IPS-11a (cell line): ENCODE measurements around the gene HHATL.

Experiments
- H3K4me3 ChIP-seq: one replicate; pipeline ENCODE4 v1.5.1; 2013; ENCODE audit warnings: low read depth, low read length, control low read depth

The HHATL gene

DNA sequence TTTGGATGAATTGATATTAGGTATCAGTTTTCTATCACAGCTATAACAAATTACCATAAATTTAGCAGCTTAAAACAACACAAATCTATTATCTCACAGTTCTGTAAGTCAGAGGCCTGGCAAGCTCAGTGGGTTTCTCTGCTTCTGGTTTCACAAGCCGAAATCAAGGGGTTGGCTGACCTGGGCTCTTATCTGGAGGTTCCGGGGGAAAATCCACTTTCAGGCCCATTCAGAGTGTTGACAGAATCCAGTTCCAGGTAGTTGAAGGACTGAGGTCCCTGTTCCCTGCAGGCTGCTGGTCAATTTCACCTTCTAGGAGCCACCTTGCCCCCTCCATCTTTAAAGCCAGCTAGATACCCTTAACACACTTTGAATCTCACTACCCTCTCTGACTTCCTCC lies 11.1 kb upstream of the HHATL start:
- H3K4me3 ChIP-seq = no peak overlapping the region

DNA sequence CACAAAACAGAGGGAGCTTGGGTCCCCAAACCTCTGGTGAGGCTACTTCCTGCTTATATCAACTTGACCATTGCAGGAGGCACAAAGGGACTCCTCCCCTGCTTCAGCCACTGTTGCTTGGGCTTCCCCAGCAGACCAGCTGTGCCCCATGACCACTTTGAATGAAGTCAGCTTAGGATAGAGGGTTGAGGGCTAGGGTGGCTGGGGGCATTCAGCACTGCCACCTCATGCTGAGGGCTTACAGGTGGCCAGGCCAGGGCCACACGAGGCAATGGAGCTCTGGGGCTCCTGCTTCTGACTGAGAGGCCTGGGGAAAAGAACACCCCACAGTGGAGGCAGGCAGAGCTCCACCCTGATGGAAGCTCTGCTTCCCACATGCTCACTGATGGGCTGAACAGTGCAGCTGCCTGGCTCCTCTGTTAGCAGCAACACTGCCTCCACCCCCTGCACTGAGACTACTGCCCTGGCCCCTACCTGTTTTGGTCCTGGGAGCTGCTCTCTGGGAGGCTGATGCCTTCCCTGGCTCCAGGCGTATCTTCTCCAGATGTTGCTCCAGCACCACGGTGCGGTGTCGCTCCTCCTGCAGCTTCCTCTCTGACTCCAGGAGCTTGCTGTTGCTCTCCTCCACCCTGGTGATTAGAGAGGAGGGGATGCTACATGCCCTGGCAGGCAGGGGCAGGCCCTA lies 10.2 kb upstream of the HHATL start:
- H3K4me3 ChIP-seq = no peak overlapping the region

DNA sequence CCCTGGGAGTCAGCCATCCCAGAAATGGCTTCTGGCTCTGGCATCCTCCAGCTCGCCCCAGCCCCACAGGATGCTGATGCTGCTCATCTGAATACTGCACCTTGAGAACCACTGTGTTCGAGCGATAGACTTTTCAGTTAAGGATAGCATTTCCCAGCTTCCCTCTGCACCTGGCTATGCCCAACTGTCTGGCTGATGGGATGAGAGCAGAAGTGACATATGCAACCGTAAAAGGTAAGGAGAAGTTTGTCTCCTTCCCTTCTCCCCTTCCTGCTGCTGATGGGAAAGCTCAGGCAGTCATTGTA lies 9.7 kb upstream of the HHATL start:
- H3K4me3 ChIP-seq = no peak overlapping the region

DNA sequence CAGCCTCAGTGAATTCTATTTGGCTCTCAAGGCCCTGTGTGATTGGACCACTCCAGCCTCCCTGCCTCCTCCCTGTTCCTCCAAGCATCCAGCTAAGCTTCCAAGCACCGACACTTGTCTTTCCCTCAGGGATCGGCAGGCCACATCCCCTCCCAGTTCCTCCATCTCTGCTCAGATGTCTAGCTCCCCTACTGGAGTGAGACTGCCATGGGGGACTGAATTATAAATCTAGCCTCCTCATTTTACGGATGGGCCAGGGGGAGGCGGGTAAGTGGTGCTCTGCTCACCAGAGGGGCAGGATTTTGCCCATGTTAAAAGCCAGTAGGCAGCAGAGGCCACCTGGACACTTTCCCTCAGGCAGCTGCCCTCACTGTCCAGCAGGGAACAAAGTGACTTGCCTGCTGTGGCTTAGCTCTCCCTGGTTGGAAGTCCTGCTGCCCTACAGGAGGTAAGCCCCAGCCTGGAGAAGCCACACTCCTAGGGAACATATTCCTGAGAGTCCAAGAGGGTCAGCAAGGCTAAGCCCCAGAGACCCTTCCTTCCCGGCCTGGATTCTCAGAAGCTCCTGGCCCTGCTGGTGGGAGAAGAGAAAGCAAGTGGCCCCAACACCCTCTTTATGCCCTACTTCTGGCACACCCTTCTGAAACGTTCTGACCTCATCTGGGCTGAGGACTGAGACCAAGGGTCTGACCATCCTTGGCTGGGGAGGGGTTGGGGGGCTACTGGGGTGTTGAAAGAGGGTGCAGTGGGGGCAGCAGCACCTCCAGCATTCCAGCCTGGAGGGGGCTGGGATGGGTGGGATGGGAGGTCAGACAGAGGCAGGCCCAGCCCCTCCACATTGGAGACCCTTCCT lies 9.1 kb upstream of the HHATL start:
- no peak overlapping the region for H3K4me3 ChIP-seq

DNA sequence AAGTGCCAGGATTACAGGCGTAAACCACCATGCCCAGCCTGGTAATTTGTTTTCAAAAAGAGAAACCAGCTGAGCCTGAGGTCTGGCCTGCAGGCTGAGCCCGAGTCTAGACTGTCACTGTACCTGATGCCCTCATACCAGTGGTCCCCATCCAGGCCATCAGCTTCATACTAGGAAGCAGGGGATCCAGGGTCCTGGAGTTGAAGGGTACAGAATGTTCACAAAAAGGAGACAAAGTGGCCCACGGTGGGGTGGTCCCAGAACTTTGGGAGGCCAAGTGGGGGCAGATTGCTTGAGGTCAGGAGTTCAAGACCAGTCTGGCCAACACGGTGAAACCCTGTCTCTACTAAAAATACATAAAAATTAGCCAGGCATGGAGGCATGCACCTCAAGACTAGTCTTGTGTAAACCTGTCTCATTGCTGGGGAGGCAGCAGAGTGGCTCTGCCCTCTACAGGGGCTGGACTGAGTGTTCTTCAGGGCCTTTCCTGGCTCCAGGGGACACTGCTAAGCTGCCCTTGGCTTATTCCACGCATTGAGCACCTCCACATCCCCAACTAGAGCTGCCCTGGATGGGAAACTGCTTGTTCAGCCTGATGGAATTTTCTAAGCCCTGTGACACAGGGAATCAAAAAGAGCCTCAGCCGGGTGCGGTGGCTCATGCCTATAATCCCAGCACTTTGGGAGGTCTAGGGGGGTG lies 7.9 kb upstream of the HHATL start:
- H3K4me3 ChIP-seq = no peak overlapping the region

DNA sequence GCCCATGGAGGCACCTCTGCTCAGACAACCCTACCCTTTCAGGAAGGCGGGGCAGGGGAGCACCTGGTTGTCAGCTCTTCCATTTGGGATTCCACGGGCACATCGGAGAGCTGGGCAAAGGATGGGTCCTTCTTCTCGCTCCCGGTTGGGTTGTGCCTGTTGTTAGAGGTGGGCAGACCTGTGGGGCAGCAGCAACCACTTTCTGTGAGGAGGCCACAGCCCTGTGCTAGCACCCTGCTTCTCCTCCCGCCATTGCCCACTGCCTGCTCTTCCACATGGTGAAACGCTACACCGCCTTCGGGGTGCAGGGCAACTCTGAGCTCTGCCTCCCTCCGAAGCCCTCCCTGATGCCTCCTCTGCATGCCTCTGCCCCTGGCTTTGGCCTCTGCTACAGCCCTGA lies 7.0 kb upstream of the HHATL start:
- H3K4me3 ChIP-seq = no peak overlapping the region

DNA sequence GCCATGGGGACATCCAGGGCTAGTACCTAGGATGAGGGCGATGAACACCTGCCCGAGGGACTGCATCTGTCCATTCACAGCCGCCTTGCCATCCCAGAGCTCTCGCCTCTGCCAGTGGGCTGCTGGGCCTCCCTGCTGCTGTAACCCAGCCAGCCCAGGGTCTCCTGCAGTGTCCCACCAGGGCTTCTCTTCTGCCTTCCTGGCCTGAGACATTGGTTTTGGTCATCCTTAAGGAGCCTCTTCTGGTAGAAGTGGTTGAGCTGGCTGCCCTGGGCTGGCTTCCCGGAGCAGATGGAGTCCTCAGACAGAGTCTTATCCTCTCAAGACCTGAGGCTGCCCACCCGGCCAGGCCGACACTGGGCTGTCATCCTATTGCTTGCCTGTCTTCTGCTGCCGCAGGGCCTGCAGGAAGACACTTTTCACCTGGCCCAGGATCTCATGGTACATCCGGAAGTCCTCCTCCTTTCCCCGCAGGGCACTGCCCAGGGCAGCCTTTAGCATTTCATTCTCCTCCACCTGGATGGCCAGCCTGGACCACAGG lies 6.1 kb upstream of the HHATL start:
- H3K4me3 ChIP-seq = no peak overlapping the region

DNA sequence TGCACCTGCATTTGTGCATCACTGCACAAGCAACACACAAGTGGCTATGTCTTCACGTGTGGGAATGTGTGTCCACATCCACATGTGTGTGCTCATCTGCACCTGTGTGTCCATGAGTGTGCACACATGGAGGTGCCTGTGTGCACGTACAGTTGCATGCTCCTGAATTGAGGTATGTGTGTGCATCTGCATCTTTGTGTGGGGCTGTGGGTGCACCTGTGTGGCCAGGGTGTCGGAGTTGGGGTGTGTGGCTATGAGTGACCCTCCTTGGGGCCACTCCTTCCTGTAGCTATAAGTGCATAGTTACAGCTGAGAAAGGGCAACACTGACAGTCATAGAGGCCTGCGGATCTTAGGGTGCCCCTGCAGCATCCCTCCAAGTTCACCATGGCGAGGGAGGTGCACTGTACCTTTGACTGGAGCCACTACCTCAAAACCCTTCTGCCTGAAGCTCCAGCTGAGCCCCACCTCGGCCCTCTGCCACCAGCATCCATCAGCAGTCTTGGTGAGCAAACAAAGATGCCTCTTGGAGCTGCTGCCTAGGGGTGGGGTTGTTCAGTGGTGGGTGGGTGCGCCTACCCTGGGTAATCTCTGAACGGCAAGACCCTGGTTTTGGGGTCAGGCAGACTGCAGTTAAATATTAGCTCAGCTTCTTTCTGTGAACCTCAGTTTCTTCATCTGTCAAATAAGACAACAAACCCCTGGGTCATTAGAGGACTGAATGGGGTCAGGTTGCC lies 5.2 kb upstream of the HHATL start:
- H3K4me3 ChIP-seq = no peak overlapping the region

DNA sequence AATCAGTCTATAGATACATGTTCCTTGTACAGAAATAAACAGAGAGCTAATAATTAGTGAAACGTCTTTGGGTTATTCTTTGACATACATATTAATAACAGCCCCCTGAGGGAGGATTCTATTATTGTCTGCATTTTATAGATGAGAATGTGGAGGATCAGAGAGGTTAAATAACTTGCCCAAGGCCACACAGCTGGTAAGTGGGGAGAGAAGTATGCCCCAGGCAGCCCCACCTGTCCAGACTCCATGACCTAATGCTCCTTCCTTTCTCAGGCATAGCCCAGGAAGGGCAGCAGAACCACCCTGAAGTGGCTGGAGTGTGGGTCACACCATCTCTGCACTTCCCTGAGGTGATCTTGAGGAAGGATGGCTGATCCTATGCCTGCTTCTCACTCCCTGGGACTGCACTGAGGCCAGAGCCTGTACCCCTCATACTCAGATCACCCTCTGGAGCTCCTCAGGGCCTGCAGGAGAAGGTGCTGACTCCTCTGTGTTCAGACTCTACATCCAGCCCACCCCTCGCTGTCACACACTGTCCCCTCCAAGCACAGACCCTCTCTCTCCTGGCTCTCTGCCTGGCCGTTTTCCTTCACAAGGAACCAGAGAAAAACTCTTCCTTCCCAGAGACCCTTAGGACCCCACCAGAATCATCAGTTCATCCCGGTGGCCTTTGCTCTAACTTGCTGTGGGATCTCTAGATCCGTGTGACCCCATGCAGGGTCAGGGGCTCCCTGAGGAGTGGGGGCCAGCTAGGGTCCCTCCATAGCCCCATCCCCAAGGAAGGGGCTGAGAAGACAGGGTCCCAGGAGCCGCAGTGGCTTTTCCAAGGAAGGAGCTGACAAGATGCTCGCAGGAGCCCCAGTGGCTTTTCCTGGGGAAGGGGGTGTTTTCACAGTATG lies 4.4 kb upstream of the HHATL start:
- H3K4me3 ChIP-seq = no peak overlapping the region

DNA sequence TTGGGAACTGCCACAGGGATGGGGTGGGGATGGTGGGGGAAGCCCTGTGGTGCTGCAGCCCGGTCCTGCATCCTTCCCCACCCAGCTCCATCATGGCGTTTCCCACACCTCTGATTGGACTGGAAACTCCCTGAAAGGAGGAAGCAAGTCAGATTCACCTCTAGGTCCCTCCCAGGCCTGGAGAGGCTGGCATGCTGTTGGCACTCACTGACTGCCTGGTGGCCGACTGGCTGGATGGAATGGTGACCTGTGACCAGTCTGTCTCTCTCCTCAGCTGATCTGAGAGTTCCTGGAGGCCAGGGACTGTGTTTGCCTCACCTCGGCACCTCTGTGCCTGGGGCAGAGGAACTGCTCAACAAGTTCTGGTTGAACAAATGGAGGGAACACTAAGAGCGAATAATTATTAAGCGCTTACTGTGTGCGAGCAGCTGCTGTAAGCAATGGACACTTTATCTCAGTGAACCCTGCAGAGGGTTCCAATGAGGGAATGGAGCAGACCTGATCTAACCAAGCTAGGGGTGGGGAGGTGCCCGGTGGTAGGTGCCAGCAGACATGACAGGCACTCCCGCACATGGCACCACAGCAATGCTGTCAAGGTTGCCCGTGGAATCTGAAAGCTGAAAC lies 3.5 kb upstream of the HHATL start:
- H3K4me3 ChIP-seq = no peak overlapping the region

DNA sequence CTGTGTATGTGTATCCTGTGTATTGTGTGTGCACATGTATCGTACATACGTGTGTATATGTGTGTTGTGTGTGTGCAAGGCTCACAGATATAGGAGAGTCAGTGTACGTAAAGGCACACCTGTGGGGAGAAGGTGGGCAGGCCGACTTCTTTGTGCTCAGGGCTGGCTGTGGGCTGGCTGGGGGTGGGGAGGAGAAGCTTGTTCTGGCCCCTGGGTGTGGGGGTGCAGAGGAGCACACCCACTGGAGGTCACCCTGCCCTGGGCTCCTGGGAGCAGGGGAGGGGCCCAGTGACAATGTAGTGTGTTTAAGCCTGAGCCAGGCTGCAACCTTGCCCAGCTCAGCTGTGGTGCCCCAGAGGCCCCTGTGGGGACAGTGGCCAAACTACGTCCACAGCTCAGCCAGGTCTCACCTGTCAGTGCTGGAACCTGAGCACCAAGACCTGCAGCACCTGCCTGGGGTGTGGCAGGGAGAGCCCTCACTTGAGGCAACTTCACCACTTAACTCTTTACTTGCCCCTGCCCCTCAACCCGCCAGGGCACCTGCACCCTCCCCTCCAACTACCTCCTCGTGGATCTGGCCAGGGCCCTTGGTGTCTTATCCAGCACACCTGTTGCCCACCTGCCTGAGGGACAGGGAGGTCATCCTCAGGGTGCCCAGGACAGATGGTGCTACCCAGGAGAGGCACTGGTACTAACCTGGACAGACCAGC lies 2.6 kb upstream of the HHATL start:
- no peak overlapping the region for H3K4me3 ChIP-seq

DNA sequence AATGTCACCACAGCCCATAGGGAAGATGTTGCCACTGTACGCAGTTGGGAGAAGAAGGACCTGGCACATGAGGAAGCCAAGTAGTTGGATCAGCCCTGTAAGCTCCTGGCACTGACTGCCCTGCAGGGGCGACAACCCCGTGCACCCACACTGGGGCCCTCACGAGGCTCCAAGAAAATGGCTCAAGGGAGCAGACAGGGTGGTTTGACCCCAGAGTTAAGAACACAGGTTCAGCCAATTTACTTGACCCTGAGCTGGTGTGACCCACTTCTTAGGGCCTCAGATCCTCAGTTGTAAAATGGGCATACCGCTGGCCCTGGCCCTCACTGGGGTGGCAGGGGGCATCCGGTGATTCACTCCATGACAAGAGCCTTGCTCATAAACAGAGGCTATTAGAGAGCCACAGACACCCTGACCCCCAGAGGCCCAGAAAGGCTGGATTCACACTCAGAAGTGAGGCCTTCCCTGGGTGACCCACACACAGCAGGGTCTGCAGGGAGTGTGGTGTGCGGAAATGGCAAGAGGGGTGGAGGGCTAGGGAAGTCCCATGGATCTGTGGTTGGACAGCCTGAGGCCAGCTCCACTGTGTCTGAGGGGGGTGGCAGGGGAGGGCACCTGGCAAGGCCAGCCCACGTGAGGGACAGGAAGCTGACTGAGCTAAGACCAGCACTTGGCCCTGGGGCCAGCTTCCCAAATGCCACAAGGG lies 1.7 kb upstream of the HHATL start:
- H3K4me3 ChIP-seq = no peak overlapping the region

DNA sequence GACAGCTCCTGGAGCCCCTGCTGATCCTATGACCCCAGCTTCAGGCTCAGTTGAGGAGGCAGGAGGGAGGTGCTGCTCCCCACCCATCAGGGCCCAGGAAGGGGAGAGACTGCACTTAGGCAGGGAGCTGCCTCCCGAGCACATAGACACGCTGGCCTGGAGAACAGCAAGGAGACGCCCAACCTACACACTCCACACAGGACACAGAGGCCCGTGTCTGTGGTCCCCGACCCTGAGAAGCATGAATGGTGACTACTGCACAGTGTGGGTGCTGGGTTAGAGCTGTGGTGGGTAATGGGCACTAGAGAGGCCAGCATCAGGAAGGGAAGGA lies 1.1 kb upstream of the HHATL start:
- H3K4me3 ChIP-seq = no peak overlapping the region

DNA sequence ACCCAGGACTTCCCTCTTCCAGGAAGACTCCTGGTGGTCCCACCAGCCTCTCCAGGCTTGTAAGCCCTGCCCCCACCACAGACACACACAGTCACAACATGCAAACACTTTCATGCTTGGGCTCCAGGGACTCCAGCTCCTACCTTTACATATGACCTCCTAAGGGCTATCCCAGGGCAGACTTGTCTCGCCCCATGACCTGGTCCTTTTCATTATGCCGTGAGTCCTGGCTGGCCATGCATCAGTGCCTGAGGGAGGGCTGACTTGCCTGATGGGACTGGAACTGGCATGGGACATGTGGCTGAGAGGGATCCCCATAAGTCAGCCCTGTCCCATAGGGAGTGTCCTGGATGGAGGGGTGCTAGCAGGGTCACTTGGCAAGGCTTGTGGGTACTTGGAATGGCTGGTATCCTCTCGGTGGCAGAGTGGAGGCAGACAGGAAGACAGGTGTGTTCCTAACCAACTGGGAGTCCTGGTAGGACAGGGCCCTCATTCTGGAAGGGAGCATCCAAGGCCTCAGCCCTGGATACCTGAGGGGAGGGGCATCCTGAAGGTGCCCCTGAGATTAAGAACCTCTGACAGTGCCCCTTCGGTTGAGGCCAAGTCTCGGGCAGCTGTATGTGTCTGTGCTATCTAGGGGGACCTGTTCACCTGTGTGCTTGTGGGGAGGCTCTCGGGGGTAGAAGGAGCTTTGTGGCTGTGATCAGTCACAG lies 540 bp upstream of the HHATL start:
- no peak overlapping the region for H3K4me3 ChIP-seq

DNA sequence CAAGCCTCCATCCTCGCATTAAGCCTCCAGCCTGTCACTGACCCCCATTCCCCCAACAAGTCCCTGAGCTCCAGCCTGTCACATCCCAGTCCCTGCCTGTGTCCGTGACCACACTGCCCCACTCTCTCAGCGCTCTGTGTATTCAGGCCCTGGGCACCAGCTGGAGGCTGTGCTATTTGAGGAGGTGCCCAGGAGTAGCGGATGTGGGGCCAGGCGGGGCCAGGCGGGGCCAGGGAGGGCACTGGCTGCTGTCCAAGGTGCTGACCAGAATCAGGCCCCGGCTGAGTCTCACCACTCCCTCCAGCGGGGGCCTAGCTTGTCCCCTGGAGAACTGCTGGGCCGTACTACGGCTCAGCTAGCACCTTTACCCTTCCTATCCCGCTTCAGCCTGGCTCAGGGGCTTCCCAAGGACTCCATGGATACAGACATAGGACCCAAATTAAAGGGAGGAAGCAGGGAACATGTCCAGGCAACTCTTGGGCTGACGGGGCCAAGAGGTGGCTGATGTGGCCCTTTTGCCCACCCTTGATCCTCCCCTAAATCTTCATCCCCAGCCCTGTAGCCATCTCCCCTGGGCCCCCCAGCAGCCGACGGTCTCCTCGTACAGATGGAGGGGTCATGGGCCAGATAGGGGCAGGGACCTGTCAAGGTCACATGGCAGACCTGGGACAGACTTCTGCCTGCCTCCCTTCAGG lies 1.1 kb downstream of the HHATL start:
- no peak overlapping the region for H3K4me3 ChIP-seq

DNA sequence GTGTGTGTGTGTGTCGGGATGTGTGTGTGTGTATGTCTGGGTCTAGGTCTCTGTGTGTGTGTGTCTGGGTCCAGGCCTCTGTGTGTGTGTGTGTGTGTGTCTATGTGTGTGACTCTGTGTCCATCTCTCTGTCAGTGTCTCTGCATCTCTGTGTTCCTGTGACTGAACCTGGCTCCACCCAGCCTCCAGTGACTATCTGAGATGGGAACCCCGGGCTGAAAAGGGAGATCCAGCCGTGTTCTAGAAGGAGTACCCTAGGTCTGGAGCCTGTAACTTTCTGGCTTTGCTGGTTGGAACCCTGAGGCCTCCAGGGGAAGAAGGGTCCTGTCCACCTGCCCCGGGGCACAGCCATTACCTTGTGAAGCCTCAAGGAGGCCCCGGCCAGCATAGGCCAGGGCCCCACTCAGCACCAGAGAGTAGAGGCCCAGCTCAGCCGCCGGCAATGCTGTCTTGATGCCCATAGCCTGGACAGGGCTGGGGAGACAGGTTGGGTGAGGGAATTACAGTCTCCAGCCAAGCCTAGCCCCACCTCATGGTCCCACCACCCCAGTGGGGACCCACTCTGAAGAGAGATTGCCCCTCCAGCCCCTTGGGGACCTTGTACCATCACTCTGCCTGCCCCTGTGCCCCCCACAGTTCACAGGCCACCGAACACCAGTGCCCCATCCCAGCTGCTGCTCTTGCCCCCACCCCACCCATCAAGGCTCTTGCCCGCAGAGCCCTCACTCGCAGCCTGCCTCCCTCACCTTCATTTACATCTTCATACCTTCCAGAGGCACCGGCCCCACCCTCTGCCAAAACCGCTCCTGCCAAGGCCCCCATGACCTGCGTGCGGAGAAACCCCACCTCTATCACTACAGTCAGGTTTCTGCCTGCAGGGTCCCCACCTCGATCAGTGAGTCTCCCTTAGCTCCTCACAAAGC lies 2.0 kb downstream of the HHATL start:
- no peak overlapping the region for H3K4me3 ChIP-seq
